Sigmoid colon (tissue), 7 donors: ENCODE data around the gene RNH1. TPM values are rescaled to one million over a fixed set of nuclear protein-coding genes. Genes with fewer than 3 reads are reported as not detected.

Source experiments
- DNase-seq: peaks from one replicate; pipeline ENCODE4 v3.0.0-alpha.2; 2019
- H3K27ac ChIP-seq, 4 donors: fragments of 200-600 bp; sonication (generic); one replicate each; pipeline ENCODE4 v1.5.1; 2016 to 2019; ENCODE audit warnings: mild to moderate bottlenecking in 1 of 4
- H3K27me3 ChIP-seq, 3 donors: fragments of 200-600 bp; sonication (generic); one replicate each; pipeline ENCODE4 v1.5.1; 2019; ENCODE audit warnings: mild to moderate bottlenecking in 1 of 3
- H3K36me3 ChIP-seq, 4 donors: fragments of 200-600 bp; sonication (generic); one replicate each; pipeline ENCODE4 v1.5.1; 2016 to 2019
- H3K4me1 ChIP-seq, 4 donors: fragments of 200-600 bp; sonication (generic); one replicate each; pipeline ENCODE4 v1.5.1; 2017 to 2019
- H3K4me3 ChIP-seq, 4 donors: fragments of 200-600 bp; sonication (generic); one replicate each; pipeline ENCODE4 v1.5.1; 2017 to 2019; ENCODE audit warnings: mild to moderate bottlenecking in 2 of 4, moderate library complexity in 1 of 4
- H3K9me3 ChIP-seq, 4 donors: fragments of 200-600 bp in 3 of 4; sonication (generic) in 3 of 4; one replicate each; pipeline versions ENCODE4 v1.5.1 to v1.6.1; 2013 to 2019
- CTCF ChIP-seq, 4 experiments: fragments of 450-650 bp in 3 of 4; fragments of 200-600 bp in 1 of 4; IDR thresholded peaks; one replicate each; pipeline ENCODE4 v1.5.1; 2016 to 2019; ENCODE audit warnings: antibody characterized with exemption in 4 of 4, mild to moderate bottlenecking in 3 of 4, moderate library complexity in 2 of 4
- EP300 ChIP-seq, 4 donors: sonication (generic); formaldehyde crosslinking; IDR thresholded peaks; one replicate each; pipeline ENCODE4 v1.6.1; 2017; ENCODE audit warnings: antibody characterized with exemption in 4 of 4
- POLR2A ChIP-seq, 2 donors: fragments of 450-650 bp; IDR thresholded peaks; one replicate each; pipeline ENCODE4 v1.6.1; 2016; ENCODE audit warnings: antibody characterized with exemption in 2 of 2, mild to moderate bottlenecking in 2 of 2, moderate library complexity in 2 of 2
- POLR2AphosphoS5 ChIP-seq, 4 donors: sonication (generic); formaldehyde crosslinking; IDR thresholded peaks; one replicate each; pipeline ENCODE4 v1.6.1; 2017; ENCODE audit warnings: antibody characterized with exemption in 4 of 4
- WGBS, 2 donors: extraction: QIAGEN DNeasy Blood & Tissue Kit; methylation state at CpG; one replicate each; pipeline ENCODE4 v1.1.7; 2013; 5-methylcytosine and 5-hydroxymethylcytosine counted together
- intact Hi-C: fragments of 100-400 bp; cut with DNase I; formaldehyde crosslinking; loops from one replicate; pipeline ENCODE4 v1.15.1; 2023
- polyA plus RNA-seq, 3 donors: library from polyadenylated mRNA; stranded (reverse); fragments of 200-250 nt; gene quantifications; one replicate each; pipeline ENCODE4 v1.2.3, GENCODE V29; 2013
- total RNA-seq, 4 donors: library from RNA; depleted of rRNA; stranded (reverse); fragments of >200 nt; gene quantifications; one replicate each; pipeline ENCODE4 v1.1.0, GENCODE V29; 2016
- donor health status: healthy with polysubstance abuse.
- donor health status: Bipolar disorder and iron deficiency.
- donor health status: healthy.

RNH1 gene
- total and polyA plus RNA-seq, 7 donors = 101 to 210 (median 150) TPM

GRCh38 chr11:489610-490185, 17.3 kb downstream of the RNH1 start:
- DNase-seq = no peak
- Histone ChIP-seq H3K36me3 (peaks cover 13 to 44% (median 20%) of the 10 kb centered on the region in 4 donors), H3K27me3 (no peaks in the 10 kb centered on the region), H3K4me1 (no peaks in the 10 kb centered on the region), H3K9me3 (no peaks in the 10 kb centered on the region), H3K27ac (no peak overlapping the region), H3K4me3 (no peak overlapping the region)
- TF ChIP-seq EP300 (IDR thresholded peaks at IDR 0.05) (no peak), POLR2A (IDR thresholded peaks at IDR 0.05) (no peak), CTCF (IDR thresholded peaks at IDR 0.05) (no peak), POLR2AphosphoS5 (IDR thresholded peaks at IDR 0.05) (no peak)
- intact Hi-C loops = no loop called here
- 95 to 96% methylated on average over 37 of the region's 37 CpGs for WGBS, 2 donors

- H3K36me3 ChIP-seq = peaks cover 6 to 37% (median 14%) of the 10 kb centered on the region in 4 donors
- H3K4me1 ChIP-seq = no peaks in the 10 kb centered on the region
- H3K9me3 ChIP-seq = no peaks in the 10 kb centered on the region
- no peak overlapping the region for H3K4me3 ChIP-seq
- no peak overlapping the region for H3K27ac ChIP-seq
- intact Hi-C loops = no loop called here
- WGBS, 2 donors = 58 to 87% methylated on average over 19 of the region's 19 CpGs
- no peaks in the 10 kb centered on the region for H3K27me3 ChIP-seq
- TF ChIP-seq EP300 (IDR thresholded peaks at IDR 0.05) (no peak), POLR2A (IDR thresholded peaks at IDR 0.05) (no peak), CTCF (IDR thresholded peaks at IDR 0.05) (no peak), POLR2AphosphoS5 (IDR thresholded peaks at IDR 0.05) (no peak)
- no peak for DNase-seq
Measured at GRCh38 chr11:488992-489391, 18.1 kb downstream of the RNH1 start.

- Histone ChIP-seq H3K36me3 (peaks cover 2 to 33% (median 10%) of the 10 kb centered on the region in 4 donors), H3K9me3 (no peaks in the 10 kb centered on the region), H3K27ac (no peak overlapping the region), H3K4me3 (no peak overlapping the region), H3K27me3 (no peaks in the 10 kb centered on the region), H3K4me1 (no peaks in the 10 kb centered on the region)
- 95 to 96% methylated on average over 19 of the region's 19 CpGs for WGBS, 2 donors
- DNase-seq = no peak
- no peak for TF ChIP-seq POLR2AphosphoS5 (IDR thresholded peaks at IDR 0.05)
- intact Hi-C loops = no loop called here
Measured at GRCh38 chr11:488579-488978, 18.5 kb downstream of the RNH1 start.

GRCh38 chr11:488062-488461, 19.0 kb downstream of the RNH1 start:
- H3K4me3 ChIP-seq = no peak overlapping the region
- no peaks in the 10 kb centered on the region for H3K27me3 ChIP-seq
- H3K9me3 ChIP-seq = no peaks in the 10 kb centered on the region
- intact Hi-C loops = no loop called here
- DNase-seq = no peak
- H3K36me3 ChIP-seq = peaks cover 0 to 28% (median 7%) of the 10 kb centered on the region in 4 donors
- whole genome bisulfite sequencing, 2 donors = 47 to 81% methylated on average over 25 of the region's 25 CpGs
- H3K27ac ChIP-seq = no peak overlapping the region
- no peak for TF ChIP-seq EP300 (IDR thresholded peaks at IDR 0.05)
- no peaks in the 10 kb centered on the region for H3K4me1 ChIP-seq

GRCh38 chr11:487571-488021, 19.4 kb downstream of the RNH1 start:
- H3K36me3 ChIP-seq = peaks cover 0 to 23% (median 4%) of the 10 kb centered on the region in 4 donors
- TF ChIP-seq EP300 (IDR thresholded peaks at IDR 0.05) (no peak), CTCF (IDR thresholded peaks at IDR 0.05) (no peak), POLR2A (IDR thresholded peaks at IDR 0.05) (no peak), POLR2AphosphoS5 (IDR thresholded peaks at IDR 0.05) (no peak)
- H3K27ac ChIP-seq = no peak overlapping the region
- no peak overlapping the region for H3K4me3 ChIP-seq
- no peaks in the 10 kb centered on the region for H3K9me3 ChIP-seq
- 62 to 88% methylated on average over 22 of the region's 22 CpGs for WGBS, 2 donors
- no peaks in the 10 kb centered on the region for H3K27me3 ChIP-seq
- no peaks in the 10 kb centered on the region for H3K4me1 ChIP-seq
- intact Hi-C loops = no loop called here
- no peak for DNase-seq

GRCh38 chr11:486189-486588, 20.9 kb downstream of the RNH1 start:
- H3K4me3 ChIP-seq = no peak overlapping the region
- intact Hi-C loops = no loop called here
- no peak overlapping the region for H3K27ac ChIP-seq
- no peaks in the 10 kb centered on the region for H3K27me3 ChIP-seq
- peaks cover 0 to 21% (median 4%) of the 10 kb centered on the region in 4 donors for H3K36me3 ChIP-seq
- TF ChIP-seq EP300 (IDR thresholded peaks at IDR 0.05) = no peak
- no peak for TF ChIP-seq POLR2A (IDR thresholded peaks at IDR 0.05)
- TF ChIP-seq CTCF (IDR thresholded peaks at IDR 0.05) = no peak
- TF ChIP-seq POLR2AphosphoS5 (IDR thresholded peaks at IDR 0.05) = no peak
- H3K9me3 ChIP-seq = no peaks in the 10 kb centered on the region
- 84 to 95% methylated on average over 23 of the region's 23 CpGs for WGBS, 2 donors
- DNase-seq = no peak
- H3K4me1 ChIP-seq = no peaks in the 10 kb centered on the region
